ENCODE results near the gene HMG20A.

HMG20A gene

DNA sequence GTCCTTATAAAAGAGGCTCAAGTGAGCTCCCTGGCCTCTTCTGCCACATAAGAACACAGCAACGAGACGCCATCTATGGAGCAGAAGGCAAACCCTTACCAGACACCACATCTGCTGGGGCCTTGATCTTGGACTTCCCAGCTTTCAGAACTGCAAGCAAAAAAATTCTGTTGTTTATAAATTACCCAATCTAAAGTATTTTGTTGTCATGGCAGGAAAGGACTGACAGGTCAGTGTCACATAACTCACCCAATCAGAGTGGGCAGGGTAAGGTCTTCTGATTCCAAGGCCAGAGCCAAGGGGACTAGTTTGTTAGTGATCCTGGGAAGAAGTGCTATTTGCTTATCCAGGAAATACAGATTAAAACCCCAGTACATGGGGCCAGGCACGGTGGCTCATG is 98.9 kb downstream of the HMG20A start:
- no peak for DNase-seq (ENCODE audit: low read depth)

DNA sequence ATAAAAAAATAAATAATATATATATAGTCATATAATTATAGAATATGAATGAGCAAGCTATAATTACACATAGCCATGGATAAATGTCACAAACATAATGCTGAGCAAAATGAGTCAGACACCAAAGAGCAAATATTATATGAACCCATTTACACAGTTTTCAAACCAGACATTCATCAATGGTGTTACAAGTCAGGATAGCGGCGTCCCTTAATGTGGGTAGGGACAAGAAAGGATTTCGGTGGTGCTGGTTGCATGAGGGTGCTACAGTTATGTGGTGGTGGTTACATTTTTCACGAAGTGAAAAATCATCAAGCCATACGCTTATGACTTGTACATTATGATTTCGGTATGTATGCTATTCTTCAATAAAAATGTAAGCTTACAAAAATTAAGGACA is 100.5 kb downstream of the HMG20A start:
- no peak for DNase-seq (ENCODE audit: low read depth)

DNA sequence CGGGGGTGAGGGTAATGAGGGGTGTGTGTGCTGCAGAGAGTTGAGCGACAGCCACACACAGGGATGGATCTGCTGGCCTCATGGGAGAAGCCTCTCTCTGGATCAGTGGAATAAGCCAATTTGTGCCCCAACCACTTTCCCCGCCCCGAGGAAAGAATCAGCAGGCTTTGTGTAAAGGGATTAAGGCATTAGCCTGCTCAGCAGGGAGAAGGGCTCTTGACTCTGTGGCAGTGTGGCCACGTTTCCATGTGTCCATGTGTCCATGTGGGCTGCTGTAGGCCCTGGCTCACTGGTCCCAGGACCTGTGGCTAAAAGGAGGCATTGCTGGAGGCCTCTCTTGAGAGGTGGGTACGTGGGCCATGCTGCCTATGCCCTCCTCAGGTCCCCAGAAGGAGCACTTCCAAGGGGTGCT is 104.7 kb downstream of the HMG20A start:
- no peak for DNase-seq (ENCODE audit: low read depth)

DNA sequence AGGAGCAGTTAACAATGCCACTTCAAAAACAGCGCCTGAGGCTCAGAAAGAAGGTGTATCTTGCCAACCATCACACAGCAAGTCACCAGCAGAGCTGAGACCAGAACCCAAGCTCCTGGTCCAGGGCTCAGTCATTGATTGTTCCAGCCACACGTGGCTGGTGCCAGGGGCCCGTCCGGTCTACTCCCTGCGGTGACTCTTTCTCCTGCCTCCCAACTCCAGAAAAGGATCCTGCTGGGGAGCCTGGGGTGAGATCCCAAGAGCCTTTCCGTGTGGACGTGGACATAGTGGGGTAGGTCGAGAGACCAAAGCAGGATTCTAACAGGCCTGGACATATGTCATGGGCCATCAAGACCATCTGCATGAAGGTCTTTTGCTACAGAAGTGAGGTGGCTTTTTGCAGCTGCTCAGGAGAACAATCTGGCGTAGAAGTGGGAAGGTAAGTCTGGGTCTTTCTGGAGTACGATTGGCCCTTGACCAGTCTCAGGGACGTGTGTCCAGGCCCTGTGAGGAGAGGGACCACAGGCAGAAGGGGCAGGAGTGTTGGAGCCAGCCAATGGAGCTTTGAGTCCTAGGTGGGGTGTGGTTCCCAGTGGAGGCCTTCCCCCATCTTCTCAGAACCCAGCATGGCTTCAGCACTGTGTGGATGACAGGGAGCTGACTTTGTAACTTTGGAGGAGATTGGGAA is 105.4 kb downstream of the HMG20A start:
- no peak for DNase-seq (ENCODE audit: low read depth)

DNA sequence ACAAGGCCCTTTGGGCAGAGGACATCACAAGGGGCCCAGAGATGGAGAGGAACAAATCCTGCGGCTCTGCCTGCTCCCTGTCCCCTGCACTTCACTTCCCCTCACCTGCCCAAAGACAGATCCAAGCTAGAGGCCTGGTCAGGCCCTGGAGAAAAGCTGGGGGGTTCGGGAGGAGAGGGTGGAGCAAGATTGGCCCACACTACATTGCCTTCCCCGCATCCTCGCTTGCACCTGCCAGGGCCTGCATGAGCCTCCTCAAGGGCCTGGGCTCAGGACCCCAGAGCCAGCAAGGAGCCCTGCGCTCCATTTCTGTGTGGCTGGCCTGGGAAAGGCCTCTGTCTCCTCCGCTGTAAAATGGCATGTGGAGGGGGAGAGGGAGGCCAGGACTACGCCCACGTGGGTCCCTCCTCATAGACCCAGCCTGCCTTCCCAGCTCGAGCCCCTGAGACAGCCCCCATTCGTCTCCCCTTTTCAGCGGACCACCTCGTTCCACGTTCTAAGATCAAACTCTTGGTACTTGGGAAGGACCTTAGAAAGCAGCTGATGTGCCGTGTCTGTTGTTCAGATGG is 106.0 kb downstream of the HMG20A start:
- DNase-seq (ENCODE audit: low read depth) = no peak

DNA sequence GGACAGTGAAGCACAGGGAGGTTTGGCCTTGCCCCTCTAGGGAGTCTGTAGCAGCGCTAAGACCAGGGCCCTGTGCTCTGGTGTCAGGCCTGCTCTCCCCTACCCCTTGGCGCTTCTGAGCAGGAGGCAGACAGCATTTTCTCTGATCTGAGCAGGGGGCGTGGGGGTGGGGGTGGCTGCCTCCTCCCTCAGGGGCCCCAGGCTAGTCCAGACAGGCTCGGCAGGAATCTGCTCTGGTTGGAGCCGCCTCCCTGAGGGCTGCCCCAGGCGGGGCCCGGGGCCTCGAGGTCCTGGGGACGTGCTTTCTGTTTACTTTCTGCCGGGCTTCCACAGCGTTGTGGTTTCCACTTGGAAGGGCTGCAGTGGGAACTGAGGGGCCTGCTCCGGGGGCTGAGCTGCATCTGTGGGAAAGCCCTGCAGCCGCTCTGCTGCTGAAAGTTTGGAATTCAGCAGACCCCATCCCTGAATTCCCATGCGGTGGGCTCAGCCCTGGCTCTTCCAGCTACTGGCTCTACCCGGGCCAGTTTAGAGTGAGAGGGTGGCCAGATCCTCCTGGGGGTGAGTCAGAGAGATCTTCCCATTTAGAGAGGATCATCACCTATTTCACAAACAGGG is 106.6 kb downstream of the HMG20A start:
- no peak for DNase-seq (ENCODE audit: low read depth)

DNA sequence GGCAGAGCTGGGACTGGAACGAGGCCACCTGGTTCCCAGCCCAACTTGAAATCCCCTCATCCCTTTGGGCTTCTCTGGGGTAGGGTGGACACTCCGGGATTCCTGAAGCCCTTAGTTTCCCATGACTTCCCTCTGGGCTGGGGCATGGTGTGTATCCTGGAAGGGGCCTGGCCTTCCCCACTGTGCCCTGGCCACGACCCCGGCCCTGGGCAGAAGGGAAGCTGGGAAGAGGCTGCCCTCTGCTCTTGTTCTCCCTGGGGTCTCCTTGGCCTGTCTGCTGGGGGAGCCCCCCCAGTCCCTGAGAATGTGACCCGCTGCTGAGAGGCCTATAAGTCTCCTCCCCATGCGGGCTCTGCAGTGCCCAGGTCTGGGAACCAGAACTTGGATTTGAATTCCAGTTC is 107.1 kb downstream of the HMG20A start:
- DNase-seq (ENCODE audit: low read depth) = no peak

DNA sequence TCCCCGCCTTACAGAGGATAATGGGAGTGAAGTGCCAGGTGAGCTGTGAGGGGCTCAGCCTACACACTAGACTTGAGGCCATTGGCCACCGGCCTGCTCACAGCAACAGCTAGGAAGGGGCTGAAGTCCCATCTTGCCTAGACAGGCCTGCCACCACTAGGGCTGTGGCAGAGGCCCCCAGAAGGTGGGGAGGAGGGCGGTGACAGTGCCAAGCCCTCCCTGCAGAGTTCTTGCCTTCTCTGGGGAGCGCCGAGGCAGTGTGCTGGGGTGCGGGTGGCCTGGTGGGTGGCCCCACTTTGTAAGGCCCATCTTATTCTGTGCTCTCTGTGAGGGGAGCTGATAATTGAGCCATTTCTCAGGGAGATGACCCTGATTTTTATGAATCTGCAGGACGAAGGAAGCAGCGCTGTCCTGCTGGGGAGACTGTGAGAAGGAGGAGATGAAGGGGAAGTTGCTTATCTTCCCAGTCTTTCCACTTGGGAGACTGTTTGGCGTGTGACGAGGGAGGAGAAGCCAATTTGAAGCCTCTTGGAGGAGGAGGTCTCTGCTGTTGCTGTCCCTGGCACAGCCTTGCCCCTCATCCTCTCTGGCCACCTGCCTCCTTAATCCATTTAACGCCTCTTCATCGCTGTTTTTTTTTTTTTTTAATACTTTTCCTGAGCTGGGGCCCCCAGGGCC is 107.7 kb downstream of the HMG20A start:
- no peak for DNase-seq (ENCODE audit: low read depth)

DNA sequence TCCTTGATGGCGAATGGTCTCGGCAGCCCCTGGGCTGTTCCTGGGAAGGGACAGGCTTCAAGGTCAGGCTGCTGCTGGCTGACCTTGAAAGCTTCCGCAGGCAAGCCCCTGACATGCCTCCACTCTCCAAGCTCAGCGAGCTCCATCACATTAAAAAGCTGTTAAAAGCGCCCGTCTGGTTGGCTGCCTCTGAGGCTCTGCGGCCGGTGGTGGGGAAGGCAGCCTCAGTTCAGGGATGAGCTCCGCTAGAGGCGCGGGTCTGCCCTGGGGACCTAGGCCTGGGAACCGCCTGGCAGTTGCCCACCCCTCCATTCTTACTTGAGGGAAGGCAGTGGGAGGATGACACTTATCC is 108.3 kb downstream of the HMG20A start:
- DNase-seq (ENCODE audit: low read depth) = no peak

DNA sequence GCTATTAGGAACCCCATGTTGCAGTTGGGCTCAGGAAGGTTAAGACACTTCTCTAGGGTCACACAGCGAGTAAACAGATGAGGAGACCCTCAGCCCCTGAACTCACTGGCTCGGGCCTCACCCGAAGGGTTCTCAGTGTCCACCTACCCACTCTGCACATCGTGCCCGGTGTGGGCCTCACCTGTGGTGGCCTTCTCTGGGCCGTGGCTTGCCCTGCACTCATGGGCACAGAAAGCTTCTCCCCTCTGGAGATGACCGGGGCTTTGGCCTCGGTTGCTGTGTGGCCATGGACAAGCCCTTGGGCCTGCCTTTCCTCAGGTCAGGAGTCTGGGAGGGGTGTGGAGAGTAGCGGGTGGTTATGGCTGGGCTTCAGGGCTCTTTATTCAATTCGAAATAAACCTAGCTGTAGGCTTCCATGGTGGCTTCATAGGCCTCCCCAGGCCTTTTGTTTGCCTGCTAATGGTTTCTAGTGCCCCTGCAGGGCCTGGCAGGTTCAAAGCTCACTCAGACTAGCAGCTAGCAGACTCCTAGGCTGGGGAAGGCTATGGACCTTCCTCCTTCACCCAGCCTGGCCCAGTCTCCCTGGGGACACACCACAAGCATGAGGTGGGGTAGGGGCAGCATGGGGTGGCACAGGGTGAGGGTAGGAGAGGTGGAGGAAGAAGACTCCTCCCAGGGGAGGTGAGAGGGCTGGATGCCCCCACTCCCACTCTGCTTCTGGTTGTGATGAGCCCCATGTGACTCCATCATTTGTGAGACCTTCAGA is 108.9 kb downstream of the HMG20A start:
- DNase-seq (ENCODE audit: low read depth) = no peak

DNA sequence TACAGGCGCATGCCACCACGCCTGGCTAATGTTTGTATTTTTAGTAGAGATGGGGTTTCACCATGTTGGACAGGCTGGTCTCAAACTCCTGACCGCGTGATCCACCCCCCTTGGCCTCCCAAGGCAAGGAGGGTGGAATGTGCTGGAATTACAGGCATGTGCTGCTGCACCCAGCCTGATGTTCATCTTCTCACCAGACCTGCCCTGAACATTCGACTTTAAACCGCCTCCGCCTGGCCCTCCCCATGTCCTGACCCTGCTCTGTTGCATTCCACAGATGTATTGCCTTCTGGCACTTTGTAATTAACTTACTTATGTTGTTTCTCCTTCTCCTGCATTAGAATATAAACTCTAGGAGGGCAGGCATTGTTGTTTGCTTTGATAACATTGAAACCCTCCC is 109.9 kb downstream of the HMG20A start:
- DNase-seq (ENCODE audit: low read depth) = no peak

DNA sequence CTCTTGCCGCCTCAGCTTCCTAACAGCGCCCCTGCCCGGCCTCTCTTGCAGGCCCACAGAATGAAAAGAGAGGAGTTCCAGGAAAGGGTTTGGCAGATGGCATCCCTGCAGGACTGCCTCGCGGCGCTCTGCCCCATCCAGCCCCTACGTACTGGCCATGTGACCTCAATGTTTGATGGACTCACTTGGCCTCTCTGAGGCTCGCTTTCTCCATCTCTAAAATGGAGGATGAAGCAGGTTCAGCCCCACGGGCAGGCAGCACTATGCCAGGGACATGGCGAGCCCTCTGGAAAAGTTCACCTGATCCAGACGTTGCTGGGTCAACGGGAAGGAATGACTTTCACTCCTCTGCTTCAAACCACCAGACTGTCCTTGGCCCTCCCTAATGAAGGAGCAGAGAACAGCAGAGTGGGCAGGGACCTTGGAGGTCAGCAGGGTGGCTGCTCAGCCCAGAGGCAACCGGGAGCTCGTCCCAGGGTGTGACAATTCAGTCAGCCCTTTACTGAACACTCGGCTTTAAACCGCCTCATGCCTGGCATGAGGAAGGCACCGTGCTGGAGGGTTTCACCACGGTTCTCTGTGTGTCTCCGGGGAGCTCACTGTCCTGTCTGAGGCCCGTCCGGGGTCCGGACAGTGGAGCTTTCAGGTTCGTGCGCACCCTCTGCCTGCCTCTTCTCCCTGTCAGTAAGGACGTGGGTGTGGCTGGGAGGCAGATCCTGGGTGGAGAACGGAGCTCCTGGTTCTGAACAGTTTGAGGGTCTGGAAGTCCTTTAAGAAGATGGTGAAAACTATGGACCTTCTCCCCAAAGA is 110.7 kb downstream of the HMG20A start:
- DNase-seq (ENCODE audit: low read depth) = no peak

DNA sequence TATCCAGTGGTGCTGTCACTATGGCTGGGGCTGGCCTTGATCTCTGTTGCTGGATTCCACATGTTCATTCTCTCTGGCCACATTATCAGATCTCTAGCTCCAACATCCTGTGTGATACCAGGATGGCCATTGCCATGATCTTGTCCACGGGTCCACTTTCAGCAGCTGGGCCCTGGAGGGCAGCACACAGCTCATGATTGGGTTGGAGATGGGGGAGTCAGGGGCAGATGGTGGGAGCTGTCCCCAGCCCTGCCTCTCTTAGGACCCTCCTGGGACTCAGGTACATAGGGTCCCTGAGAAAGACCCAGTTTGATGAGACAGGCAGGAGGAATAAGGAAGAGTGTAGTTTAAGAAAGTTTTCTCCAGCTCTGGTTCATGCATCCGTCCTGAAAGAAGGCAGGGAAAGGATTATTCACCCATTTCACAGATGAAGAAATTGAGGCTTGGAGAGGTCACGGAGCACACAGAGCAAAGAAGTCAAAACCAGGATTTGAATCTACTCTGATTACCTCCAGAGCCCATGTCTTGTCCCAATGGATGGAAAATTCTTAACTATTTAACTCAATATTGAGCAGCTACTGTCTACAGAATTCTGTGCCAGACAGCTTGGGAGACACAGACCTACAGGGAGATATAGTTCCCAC is 111.5 kb downstream of the HMG20A start:
- no peak for DNase-seq (ENCODE audit: low read depth)

DNA sequence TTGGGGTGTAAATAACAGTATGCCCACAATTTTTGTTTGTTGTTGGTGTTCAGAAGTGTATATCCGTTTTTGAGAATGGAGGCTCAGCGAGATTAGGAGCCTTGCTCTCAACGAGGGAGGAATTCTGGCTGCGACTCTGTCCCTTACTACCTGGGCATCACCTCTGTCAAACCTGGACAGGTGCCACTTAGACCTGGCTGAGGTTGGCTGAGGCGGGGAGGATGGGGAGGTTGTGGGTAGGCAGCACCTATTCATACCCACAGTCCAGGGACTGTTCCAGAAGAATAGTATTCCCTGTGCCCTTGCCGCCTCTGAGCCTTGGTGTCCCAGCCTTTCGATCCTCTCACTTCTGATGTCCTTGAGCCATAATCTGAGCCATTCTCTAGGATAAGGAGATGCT is 112.2 kb downstream of the HMG20A start:
- DNase-seq (ENCODE audit: low read depth) = no peak

DNA sequence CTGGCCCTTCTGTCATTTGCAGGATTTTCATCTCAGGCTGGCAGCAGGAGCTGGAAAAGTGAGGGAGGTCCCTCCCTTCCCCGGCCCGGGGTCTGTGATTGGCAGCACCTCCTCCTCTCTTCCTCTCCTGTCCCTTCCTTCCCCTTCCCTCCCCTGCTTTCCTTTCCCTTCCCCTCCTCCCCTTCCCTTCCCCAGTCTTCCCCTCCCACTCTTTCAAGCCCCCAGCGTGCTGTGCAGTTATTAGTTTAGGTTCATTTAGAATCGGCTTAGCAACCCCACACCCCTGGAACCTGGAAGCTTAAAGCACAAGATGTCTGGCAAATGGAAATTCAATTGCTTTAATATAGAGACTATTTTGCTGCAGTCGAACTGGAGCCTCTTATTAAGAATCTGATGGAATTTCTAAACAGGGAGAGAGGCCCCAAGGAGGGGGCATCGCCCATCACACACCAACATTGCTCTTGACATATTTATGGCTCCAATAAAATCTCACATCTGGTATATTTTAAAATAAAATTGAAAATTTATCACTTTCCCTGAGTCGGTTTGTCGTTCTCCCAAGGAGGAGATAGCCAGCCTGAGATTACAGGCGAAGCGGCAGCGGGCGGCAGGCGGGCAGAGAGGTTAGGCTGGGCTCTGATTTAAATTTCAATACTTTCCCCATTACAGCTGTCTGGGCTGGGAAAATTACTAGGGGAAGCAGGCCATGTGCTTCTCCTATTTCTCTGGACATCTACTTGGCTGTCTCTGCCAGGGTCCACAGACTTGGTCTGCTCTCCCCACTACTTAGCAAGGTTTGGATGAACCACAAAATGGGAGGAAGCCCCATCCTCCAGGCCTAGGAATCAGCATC is 113.1 kb downstream of the HMG20A start:
- DNase-seq (ENCODE audit: low read depth) = no peak
